Sigmoid colon (tissue), 4 donors: ENCODE data around the gene MEDAG.

ENCODE experiments used
- EP300 ChIP-seq, 4 donors: sonication (generic); formaldehyde crosslinking; IDR thresholded peaks; one replicate each; pipeline ENCODE4 v1.6.1; 2017; ENCODE audit warnings: antibody characterized with exemption in 4 of 4
- POLR2A ChIP-seq, 2 donors: fragments of 450-650 bp; IDR thresholded peaks; one replicate each; pipeline ENCODE4 v1.6.1; 2016; ENCODE audit warnings: antibody characterized with exemption in 2 of 2, mild to moderate bottlenecking in 2 of 2, moderate library complexity in 2 of 2
- POLR2AphosphoS5 ChIP-seq, 4 donors: sonication (generic); formaldehyde crosslinking; IDR thresholded peaks; one replicate each; pipeline ENCODE4 v1.6.1; 2017; ENCODE audit warnings: antibody characterized with exemption in 4 of 4
- TF ChIP-seq, protein P1 (sequence below), 4 experiments: fragments of 450-650 bp in 3 of 4; fragments of 200-600 bp in 1 of 4; IDR thresholded peaks; one replicate each; pipeline ENCODE4 v1.5.1; 2016 to 2019; ENCODE audit warnings: antibody characterized with exemption in 4 of 4, mild to moderate bottlenecking in 3 of 4, moderate library complexity in 2 of 4

DNA sequence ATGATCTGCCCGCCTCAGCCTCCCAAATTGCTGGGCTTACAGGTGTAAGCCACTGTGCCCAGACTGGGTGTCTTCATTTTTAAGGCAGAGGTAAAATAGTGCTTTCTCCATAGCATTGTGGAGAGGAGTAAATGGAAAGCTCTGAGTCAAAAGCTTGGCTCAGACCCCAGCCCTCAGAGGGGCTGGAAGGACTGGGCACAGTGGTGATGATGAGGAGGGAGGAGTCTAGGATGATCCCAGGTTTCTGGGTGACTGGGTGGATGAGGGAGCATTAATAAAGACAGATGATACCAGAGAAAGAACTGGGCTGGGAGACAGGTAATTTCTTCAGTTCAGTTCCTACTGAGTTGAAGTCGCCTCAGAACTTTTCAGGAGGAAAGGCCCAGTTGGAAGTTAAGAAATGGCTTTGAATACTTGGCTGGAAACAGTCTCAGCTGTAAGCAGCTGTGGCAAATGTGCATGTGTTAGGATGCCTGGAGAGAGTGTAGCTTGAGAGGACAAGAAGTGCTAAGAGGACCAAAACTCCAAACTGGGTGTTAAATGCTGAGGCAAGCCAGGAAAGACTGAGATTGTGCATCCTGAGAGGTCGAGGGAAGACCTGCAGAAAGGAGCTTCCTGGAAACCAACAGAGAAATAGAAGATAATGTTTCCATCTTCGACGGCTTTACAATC is 37.1 kb upstream of the MEDAG start:
- TF ChIP-seq, protein P1, sequence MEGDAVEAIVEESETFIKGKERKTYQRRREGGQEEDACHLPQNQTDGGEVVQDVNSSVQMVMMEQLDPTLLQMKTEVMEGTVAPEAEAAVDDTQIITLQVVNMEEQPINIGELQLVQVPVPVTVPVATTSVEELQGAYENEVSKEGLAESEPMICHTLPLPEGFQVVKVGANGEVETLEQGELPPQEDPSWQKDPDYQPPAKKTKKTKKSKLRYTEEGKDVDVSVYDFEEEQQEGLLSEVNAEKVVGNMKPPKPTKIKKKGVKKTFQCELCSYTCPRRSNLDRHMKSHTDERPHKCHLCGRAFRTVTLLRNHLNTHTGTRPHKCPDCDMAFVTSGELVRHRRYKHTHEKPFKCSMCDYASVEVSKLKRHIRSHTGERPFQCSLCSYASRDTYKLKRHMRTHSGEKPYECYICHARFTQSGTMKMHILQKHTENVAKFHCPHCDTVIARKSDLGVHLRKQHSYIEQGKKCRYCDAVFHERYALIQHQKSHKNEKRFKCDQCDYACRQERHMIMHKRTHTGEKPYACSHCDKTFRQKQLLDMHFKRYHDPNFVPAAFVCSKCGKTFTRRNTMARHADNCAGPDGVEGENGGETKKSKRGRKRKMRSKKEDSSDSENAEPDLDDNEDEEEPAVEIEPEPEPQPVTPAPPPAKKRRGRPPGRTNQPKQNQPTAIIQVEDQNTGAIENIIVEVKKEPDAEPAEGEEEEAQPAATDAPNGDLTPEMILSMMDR (IDR thresholded peaks at IDR 0.05): no peak
- TF ChIP-seq POLR2A (IDR thresholded peaks at IDR 0.05) (no peak), POLR2AphosphoS5 (IDR thresholded peaks at IDR 0.05) (peak in 1 of 4 donors; percentile 9), EP300 (IDR thresholded peaks at IDR 0.05) (no peak)
